Panc1 (cell line): ENCODE measurements around the gene MND1. TPM values are rescaled to one million over a fixed set of nuclear protein-coding genes. Genes with fewer than 3 reads are reported as not detected.

Source experiments
- ATAC-seq: fragments of 200-7000 bp; cut with Tn5 transposase; 2 replicates; pipeline ENCODE4 v1.9.1; 2020; ENCODE audit warnings: mild to moderate bottlenecking, moderate library complexity
- BruUV-seq: library from RNA; stranded (reverse); fragments of 400-500 nt; replicated peaks from 2 replicates; lab custom pipeline; 2021; lab: Mats Ljungman, UMichigan
- CTCF ChIA-PET: fragments of 300-600 bp; sonication (Branson Sonifier 250); formaldehyde crosslinking; loops from one replicate; lab custom pipeline; 2022; ENCODE audit warnings: antibody characterized with exemption; lab: Charles Lee
- POLR2A ChIA-PET: fragments of 300-600 bp; sonication (Branson Sonifier 250); formaldehyde crosslinking; loops from one replicate; lab custom pipeline; 2022; ENCODE audit warnings: antibody characterized with exemption; lab: Charles Lee
- DNase-seq: peaks from one replicate; pipeline ENCODE4 v3.0.0-alpha.2; 2010; ENCODE audit warnings: low read depth, low spot score
- H3K27ac ChIP-seq: 2 replicates; pipeline ENCODE4 v1.5.1; 2011; ENCODE audit warnings: mild to moderate bottlenecking, low read length, inconsistent platforms
- H3K27me3 ChIP-seq: fragments of 200-500 bp; sonication (Bioruptor generic); 2 replicates; pipeline ENCODE4 v1.6.0; 2014; ENCODE audit warnings: low read length, inconsistent platforms; ENCODE audit not compliant: control insufficient read depth, insufficient read depth
- H3K36me3 ChIP-seq: fragments of 200-500 bp; sonication (Bioruptor generic); 2 replicates; pipeline ENCODE4 v1.5.1; 2014; ENCODE audit warnings: inconsistent platforms, mild to moderate bottlenecking, low read length, moderate library complexity; ENCODE audit not compliant: control insufficient read depth, insufficient read depth
- H3K4me1 ChIP-seq: 2 replicates; pipeline ENCODE4 v1.5.1; 2011; ENCODE audit warnings: inconsistent platforms, mild to moderate bottlenecking, low read length, moderate library complexity; ENCODE audit not compliant: control insufficient read depth, insufficient read depth
- H3K4me3 ChIP-seq, 2 experiments: 2 replicates each; pipeline ENCODE4 v1.5.1; 2011 to 2012; ENCODE audit warnings: low read depth in 2 of 2, low read length in 2 of 2, mild to moderate bottlenecking in 2 of 2, inconsistent platforms in 1 of 2, moderate library complexity in 1 of 2
- H3K9me3 ChIP-seq: fragments of 200-500 bp; sonication (Bioruptor generic); 2 replicates; pipeline ENCODE4 v1.5.1; 2014; ENCODE audit warnings: low read depth, mild to moderate bottlenecking, inconsistent platforms, low read length, moderate library complexity; ENCODE audit not compliant: control insufficient read depth, insufficient read depth
- CTCF ChIP-seq: fragments of 450-650 bp; IDR thresholded peaks from 2 replicates; pipeline ENCODE4 v1.5.1; 2017; ENCODE audit warnings: mild to moderate bottlenecking
- POLR2AphosphoS5 ChIP-seq: IDR thresholded peaks from 2 replicates; pipeline ENCODE4 v1.6.1; 2012; ENCODE audit warnings: mild to moderate bottlenecking, low read depth, low read length, moderate library complexity
- REST ChIP-seq, 2 experiments: IDR thresholded peaks; 2 replicates each; pipeline ENCODE4 v1.6.1; 2011 to 2012; ENCODE audit warnings: low read depth in 2 of 2, control low read depth in 1 of 2, low read length in 1 of 2, mild to moderate bottlenecking in 1 of 2, moderate library complexity in 1 of 2; ENCODE audit not compliant: insufficient read depth in 1 of 2
- SIN3A ChIP-seq: IDR thresholded peaks from 2 replicates; pipeline ENCODE4 v1.6.1; 2012; ENCODE audit warnings: low read depth, mild to moderate bottlenecking, low read length, moderate library complexity, borderline replicate concordance; ENCODE audit not compliant: insufficient read depth
- TCF7L2 ChIP-seq: IDR thresholded peaks from 2 replicates; pipeline ENCODE4 v1.6.1; 2011; ENCODE audit warnings: mild to moderate bottlenecking, low read depth, low read length, inconsistent platforms
- in situ Hi-C: cut with HindIII; loops from 2 replicates; pipeline ENCODE4 v1.10.0; 2016; ENCODE audit warnings: low sequenced_read_pairs, low pct_unique_long_range_greater_than_20kb
- intact Hi-C: fragments of 100-400 bp; cut with micrococcal nuclease; formaldehyde crosslinking; loops from one replicate; pipeline ENCODE4 v1.10.0; 2022; ENCODE audit not compliant: unreplicated experiment
- total RNA-seq: library from RNA; stranded (reverse); gene quantifications from one replicate; pipeline ENCODE4 v1.2.1, GENCODE V29; 2021; ENCODE audit not compliant: unreplicated experiment

Gene MND1
- total RNA-seq, 1 experiment from 2014 or later = 9.4 TPM

- Histone ChIP-seq H3K4me1 (no peaks in the 10 kb centered on the region), H3K27me3 (no peaks in the 10 kb centered on the region), H3K36me3 (no peaks in the 10 kb centered on the region), H3K4me3 (no peak overlapping the region), H3K27ac (no peak overlapping the region), H3K9me3 (no peaks in the 10 kb centered on the region)
- intact Hi-C loops (no loop called here), in situ Hi-C loops (no loop called here)
- ATAC-seq (no peak), DNase-seq (no peak)
- ChIA-PET CTCF (no interaction called here), POLR2A (no interaction called here)
- no TSS peak for BruUV-seq
- TF ChIP-seq CTCF = no peak
These were observed 20.5 kb downstream of the MND1 start for GRCh38 chr4:153365003-153365402.

GRCh38 chr4:153366486-153366885 lies 22.0 kb downstream of the MND1 start:
- intact Hi-C loops = no loop called here
- no peak overlapping the region for H3K4me3 ChIP-seq
- H3K27me3 ChIP-seq = no peaks in the 10 kb centered on the region
- H3K9me3 ChIP-seq = no peaks in the 10 kb centered on the region
- H3K27ac ChIP-seq = no peak overlapping the region
- ChIA-PET CTCF (no interaction called here), POLR2A (no interaction called here)
- TF ChIP-seq SIN3A (no peak), REST (IDR thresholded peaks at IDR 0.05; ENCODE audit: insufficient read depth in 1 of 2, low read depth in 2 of 2, low read length in 1 of 2) (no peak), POLR2AphosphoS5 (no peak), TCF7L2 (no peak), CTCF (no peak)
- H3K36me3 ChIP-seq = no peaks in the 10 kb centered on the region; the same call in 1 of the 2 replicates
- no TSS peak for BruUV-seq
- no peaks in the 10 kb centered on the region for H3K4me1 ChIP-seq
- in situ Hi-C loops = no loop called here
- no peak for DNase-seq
- no peak for ATAC-seq

GRCh38 chr4:153367092-153367491 lies 22.6 kb downstream of the MND1 start:
- H3K9me3 ChIP-seq = peaks cover under 1% of the 10 kb centered on the region; the same call in 1 of the 2 replicates
- no TSS peak for BruUV-seq
- ChIA-PET CTCF (no interaction called here), POLR2A (no interaction called here)
- no peak for TF ChIP-seq REST (IDR thresholded peaks at IDR 0.05; ENCODE audit: insufficient read depth in 1 of 2, low read depth in 2 of 2, low read length in 1 of 2)
- H3K4me3 ChIP-seq = no peak overlapping the region
- in situ Hi-C loops = no loop called here
- no peak for DNase-seq
- H3K36me3 ChIP-seq = no peaks in the 10 kb centered on the region; the same call in 1 of the 2 replicates
- intact Hi-C loops = no loop called here
- no peak overlapping the region for H3K27ac ChIP-seq
- H3K4me1 ChIP-seq = no peaks in the 10 kb centered on the region
- ATAC-seq = no peak
- H3K27me3 ChIP-seq = no peaks in the 10 kb centered on the region
